HepG2 (cell line): ENCODE data around the gene GLDC. TPM values are rescaled to one million over a fixed set of nuclear protein-coding genes. Genes with fewer than 3 reads are reported as not detected.
A peak's percentile ranks its signal among the peaks of the same experiment; 100 is the strongest.

ENCODE experiments used
- CHD2 ChIP-seq: IDR thresholded peaks from 2 replicates; pipeline ENCODE4 v1.6.1; 2011; ENCODE audit warnings: low read depth, low read length, improper control_type of control experiment
- DMAP1 ChIP-seq: IDR thresholded peaks from 2 replicates; pipeline ENCODE4 v1.6.1; 2016
- EEA1 ChIP-seq: sonication (generic); formaldehyde crosslinking; IDR thresholded peaks from 2 replicates; pipeline ENCODE4 v1.5.1; 2020; ENCODE audit warnings: mild to moderate bottlenecking, missing genetic modification reagents, borderline replicate concordance
- FOSL2 ChIP-seq: sonication (generic); formaldehyde crosslinking; IDR thresholded peaks from 2 replicates; pipeline ENCODE4 v1.4.0; 2020; ENCODE audit warnings: missing genetic modification reagents
- GPBP1L1 ChIP-seq: sonication (generic); formaldehyde crosslinking; IDR thresholded peaks from 2 replicates; pipeline ENCODE4 v1.5.0; 2020; ENCODE audit warnings: mild to moderate bottlenecking, missing genetic modification reagents
- HDAC1 ChIP-seq: sonication (generic); formaldehyde crosslinking; IDR thresholded peaks from 2 replicates; pipeline ENCODE4 v1.5.1; 2020; ENCODE audit warnings: mild to moderate bottlenecking, missing genetic modification reagents
- HNF4A ChIP-seq: sonication (generic); formaldehyde crosslinking; IDR thresholded peaks from 2 replicates; pipeline ENCODE4 v1.4.0; 2020; ENCODE audit warnings: missing genetic modification reagents
- HOMEZ ChIP-seq: IDR thresholded peaks from 2 replicates; pipeline ENCODE4 v1.6.1; 2016; ENCODE audit warnings: low read depth
- MTF2 ChIP-seq: sonication (generic); formaldehyde crosslinking; IDR thresholded peaks from 2 replicates; pipeline ENCODE4 v1.5.0; 2020; ENCODE audit warnings: missing genetic modification reagents, borderline replicate concordance
- MXD1 ChIP-seq: sonication (generic); formaldehyde crosslinking; IDR thresholded peaks from 2 replicates; pipeline ENCODE4 v1.4.0; 2020; ENCODE audit warnings: mild to moderate bottlenecking, missing genetic modification reagents
- MZF1 ChIP-seq: sonication (generic); formaldehyde crosslinking; IDR thresholded peaks from 2 replicates; pipeline ENCODE4 v1.8.1; 2023; ENCODE audit warnings: mild to moderate bottlenecking, missing genetic modification reagents, borderline replicate concordance
- NKX3-1 ChIP-seq: sonication (generic); formaldehyde crosslinking; IDR thresholded peaks from 2 replicates; pipeline ENCODE4 v1.5.0; 2020; ENCODE audit warnings: missing genetic modification reagents
- NRL ChIP-seq: sonication (generic); formaldehyde crosslinking; IDR thresholded peaks from 2 replicates; pipeline ENCODE4 v1.5.0; 2020; ENCODE audit warnings: missing genetic modification reagents, mild to moderate bottlenecking, moderate library complexity, borderline replicate concordance
- RAD21 ChIP-seq: fragments of 450-650 bp; formaldehyde crosslinking; IDR thresholded peaks from 2 replicates; pipeline ENCODE4 v1.5.0; 2020; ENCODE audit warnings: mild to moderate bottlenecking
- SAP130 ChIP-seq: IDR thresholded peaks from 2 replicates; pipeline ENCODE4 v1.6.1; 2016; ENCODE audit warnings: low read depth
- TRIM24 ChIP-seq: sonication (generic); formaldehyde crosslinking; IDR thresholded peaks from 2 replicates; pipeline ENCODE4 v1.8.0; 2022; ENCODE audit warnings: mild to moderate bottlenecking, missing genetic modification reagents
- ZBTB7B ChIP-seq: sonication (generic); formaldehyde crosslinking; IDR thresholded peaks from 2 replicates; pipeline ENCODE4 v1.4.0; 2020; ENCODE audit warnings: missing genetic modification reagents
- ZNF124 ChIP-seq: sonication (generic); formaldehyde crosslinking; IDR thresholded peaks from 2 replicates; pipeline ENCODE4 v1.4.0; 2020; ENCODE audit warnings: missing genetic modification reagents
- ZNF230 ChIP-seq: sonication (generic); formaldehyde crosslinking; IDR thresholded peaks from 2 replicates; pipeline ENCODE4 v1.4.0; 2020; ENCODE audit warnings: mild to moderate bottlenecking, missing genetic modification reagents
- ZNF331 ChIP-seq: sonication (generic); formaldehyde crosslinking; IDR thresholded peaks from 2 replicates; pipeline ENCODE4 v1.4.0; 2020; ENCODE audit warnings: missing genetic modification reagents
- ZNF33B ChIP-seq: sonication (generic); formaldehyde crosslinking; IDR thresholded peaks from 2 replicates; pipeline ENCODE4 v1.5.1; 2020; ENCODE audit warnings: mild to moderate bottlenecking, missing genetic modification reagents
- ZNF580 ChIP-seq: IDR thresholded peaks from 2 replicates; pipeline ENCODE4 v1.6.1; 2016; ENCODE audit warnings: low read depth, borderline replicate concordance
- ZNF639 ChIP-seq: conservative IDR thresholded peaks from 2 replicates; pipeline ENCODE4 v1.6.1; 2018; ENCODE audit warnings: missing genetic modification reagents
- ZNF784 ChIP-seq: sonication (generic); formaldehyde crosslinking; IDR thresholded peaks from 2 replicates; pipeline ENCODE4 v1.5.1; 2020; ENCODE audit warnings: missing genetic modification reagents, mild to moderate bottlenecking, borderline replicate concordance
- ZSCAN12 ChIP-seq: sonication (generic); formaldehyde crosslinking; IDR thresholded peaks from 2 replicates; pipeline ENCODE4 v1.9.0; 2021; ENCODE audit warnings: mild to moderate bottlenecking, missing genetic modification reagents
- polyA plus RNA-seq, 8 experiments: library from polyadenylated mRNA; depleted of rRNA in 3 of 8; stranded (reverse) in 7 of 8; unstranded in 1 of 8; fragments of >200 nt; fragmentation: Illumina TruSeq in 4 of 8; extraction: Trizol in 4 of 8; gene quantifications; 2 replicates each; pipeline versions ENCODE4 v1.2.1 to v1.2.3, GENCODE V29; 2011 to 2016; ENCODE audit warnings: low read depth in 4 of 8, missing spikeins in 1 of 8, mixed read lengths in 1 of 8; ENCODE audit not compliant: insufficient read depth in 1 of 8
- total RNA-seq, 5 experiments: library from RNA; depleted of rRNA; stranded (reverse); fragments of >200 nt; fragmentation: Illumina TruSeq; extraction: Trizol; gene quantifications; 2 replicates each; pipeline ENCODE4 v1.2.3, GENCODE V29; 2016; ENCODE audit warnings: low read depth in 1 of 5

GLDC gene
- total and polyA plus RNA-seq, 2 of the 13 experiments (the other 11 are each of a cell fraction or from before 2014, with no cell fraction given): 59.3 to 115 TPM

- TF ChIP-seq GPBP1L1 (CRISPR knock-in tag) (no peak), MXD1 (CRISPR knock-in tag) (no peak), ZNF33B (CRISPR knock-in tag) (no peak), ZNF639 (CRISPR knock-in tag) (no peak), NRL (CRISPR knock-in tag) (no peak), HOMEZ (peak; percentile 29; the same call in 1 of the 2 replicates), TRIM24 (CRISPR knock-in tag) (no peak), NKX3-1 (CRISPR knock-in tag) (no peak), MZF1 (no peak), HDAC1 (CRISPR knock-in tag) (no peak), SAP130 (CRISPR knock-in tag) (peak; percentile 39; the same call in 1 of the 2 replicates), RAD21 (CRISPR knock-in tag) (0 out of 2 replicates have a peak, but pooled peaks have one; percentile 14), FOSL2 (CRISPR knock-in tag) (0 out of 2 replicates have a peak, but pooled peaks have one; percentile 17), ZNF784 (CRISPR knock-in tag) (no peak), DMAP1 (CRISPR knock-in tag) (no peak), HNF4A (peak; percentile 60), MTF2 (no peak), EEA1 (CRISPR knock-in tag) (no peak), CHD2 (no peak), ZBTB7B (CRISPR knock-in tag) (peak; percentile 26; the same call in 1 of the 2 replicates), ZNF230 (CRISPR knock-in tag) (no peak), ZNF580 (CRISPR knock-in tag) (no peak), ZSCAN12 (no peak), ZNF331 (CRISPR knock-in tag) (no peak), ZNF124 (CRISPR knock-in tag) (no peak)
Observed at GRCh38 chr9:6632516-6633183, 12.9 kb downstream of the GLDC start (continued).
